Embryonic facial prominence (tissue), 1 donor: ENCODE data around the gene FGB.
"Not testable (repeated sequence)": the region's sequence is repeated elsewhere in the genome, so short reads cannot be mapped to it uniquely, and the experiment has no call there.

Experiments
- DNase-seq: peaks from one replicate; pipeline ENCODE4 v3.0.0-alpha.2; 2016; ENCODE audit errors: extremely low spot score

FGB gene

GRCh38 chr4:154597281-154597680, 34.5 kb downstream of the FGB start:
- DNase-seq, result not testable (repeated sequence)

- no peak for DNase-seq
Measured at GRCh38 chr4:154597798-154598774, 35.3 kb downstream of the FGB start.

GRCh38 chr4:154602404-154603020, 39.7 kb downstream of the FGB start:
- DNase-seq, result no peak

DNA sequence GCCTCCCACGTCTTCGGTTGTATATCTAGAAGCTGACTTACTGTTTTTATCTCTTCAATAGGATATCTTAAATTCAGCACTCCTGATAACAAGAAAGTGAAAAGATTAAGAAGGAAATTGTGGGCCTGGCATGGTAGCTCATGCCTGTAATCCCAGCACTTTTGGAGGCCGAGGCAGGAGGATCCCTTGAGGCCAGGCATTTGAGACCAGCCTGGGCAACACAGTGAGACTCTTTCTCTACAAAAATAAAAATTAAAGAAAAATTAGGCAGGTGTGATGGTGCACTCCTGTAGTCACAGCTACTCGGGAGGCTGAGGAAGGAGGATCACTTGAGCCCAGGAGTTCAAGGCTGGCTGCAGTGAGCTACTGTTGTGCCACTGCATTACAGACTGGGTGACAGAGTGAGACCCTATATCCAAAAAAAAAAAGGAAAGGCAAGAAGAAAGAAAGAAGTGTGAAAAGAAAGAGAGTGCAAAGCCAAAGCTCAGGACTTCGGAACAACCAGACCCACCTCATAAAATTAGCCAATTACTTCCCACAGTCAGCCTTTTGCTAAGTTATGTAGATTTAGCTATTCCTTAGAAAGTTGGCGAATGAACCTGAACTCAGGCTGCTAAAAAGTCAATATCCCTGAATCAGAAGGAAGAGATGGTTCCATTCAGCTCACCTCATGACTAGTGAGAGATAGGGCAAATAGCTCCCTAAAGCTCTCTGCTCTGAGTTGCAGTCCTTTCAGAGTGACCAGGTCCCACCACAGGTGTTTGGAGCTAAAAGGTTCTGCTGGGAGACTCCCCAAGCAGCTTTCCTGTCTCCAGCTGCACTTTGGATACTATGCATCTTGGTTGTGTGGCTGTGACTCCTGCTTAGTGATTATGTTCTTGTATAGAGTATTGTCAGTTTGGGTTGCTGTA, 40.5 kb downstream of the FGB start:
- no peak for DNase-seq

- DNase-seq, result no peak
Measured at GRCh38 chr4:154604696-154605200, 41.9 kb downstream of the FGB start.

DNA sequence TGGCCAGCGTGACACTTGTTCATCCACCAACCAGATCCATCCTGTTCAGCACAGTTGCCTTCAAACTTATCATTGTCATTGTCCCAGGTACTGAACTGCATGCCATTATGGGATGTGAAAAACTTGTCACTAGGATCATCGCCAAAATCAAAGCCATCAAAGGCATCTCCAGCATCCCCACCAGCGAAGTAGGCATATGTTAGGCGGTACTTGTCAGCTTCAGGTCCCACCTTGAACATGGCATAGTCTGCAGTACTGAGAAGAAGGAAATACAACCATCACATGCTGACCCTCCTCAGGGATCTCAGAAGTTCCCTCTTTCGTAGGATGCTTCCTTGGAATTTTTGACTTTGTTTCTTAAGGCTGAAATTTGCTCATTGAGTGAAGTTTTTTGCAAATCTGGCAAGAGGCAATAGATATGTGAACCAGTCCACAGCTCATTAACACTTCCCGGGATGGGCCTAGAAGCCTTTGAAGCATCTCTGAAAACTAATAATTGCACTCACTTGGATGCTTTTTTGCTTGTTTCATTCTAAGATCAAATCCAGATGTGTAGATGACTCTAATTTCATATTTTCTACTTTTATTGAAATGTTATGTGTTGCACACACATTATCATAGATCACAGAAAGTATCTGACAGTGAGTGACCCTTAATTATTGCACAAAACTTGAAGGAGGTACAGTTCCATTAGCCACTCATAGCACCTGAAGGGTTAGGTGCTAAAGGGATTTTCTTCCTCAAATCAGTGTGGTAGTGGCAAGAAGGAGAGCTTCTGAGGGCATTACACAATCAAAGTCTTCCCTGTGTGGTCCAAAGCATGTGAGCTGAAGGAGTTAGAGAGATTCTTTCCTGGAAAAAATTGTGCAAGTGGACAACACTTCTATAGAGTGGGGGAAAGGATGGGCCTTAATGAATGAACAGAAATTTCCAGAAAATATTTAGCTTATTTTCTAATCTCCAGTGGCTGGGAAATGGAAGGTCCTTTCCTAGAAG, 44.2 kb downstream of the FGB start:
- DNase-seq, result no peak

GRCh38 chr4:154608361-154609252, 45.8 kb downstream of the FGB start:
- no peak for DNase-seq

DNA sequence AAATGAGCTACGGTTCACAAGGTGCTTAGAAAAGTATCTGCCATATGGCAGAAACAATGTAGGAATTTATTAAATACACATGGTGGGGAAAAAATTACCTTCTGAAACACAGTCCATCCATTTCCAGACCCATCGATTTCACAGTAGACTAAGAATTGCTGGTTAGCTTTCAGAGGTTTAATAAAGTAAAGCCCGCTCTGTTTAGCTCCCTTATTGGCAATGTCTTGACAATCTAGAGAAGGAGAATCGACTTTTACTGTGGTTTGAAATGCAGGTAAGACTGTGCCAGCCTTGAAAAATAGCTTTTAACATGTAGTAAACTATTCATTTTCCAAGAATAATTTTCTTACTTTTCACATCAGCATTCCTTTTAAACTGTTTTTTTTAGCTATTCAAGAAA, 46.7 kb downstream of the FGB start:
- no peak for DNase-seq

GRCh38 chr4:154610582-154610981, 47.8 kb downstream of the FGB start:
- no peak for DNase-seq

GRCh38 chr4:154611833-154612232, 49.0 kb downstream of the FGB start:
- no peak for DNase-seq

DNA sequence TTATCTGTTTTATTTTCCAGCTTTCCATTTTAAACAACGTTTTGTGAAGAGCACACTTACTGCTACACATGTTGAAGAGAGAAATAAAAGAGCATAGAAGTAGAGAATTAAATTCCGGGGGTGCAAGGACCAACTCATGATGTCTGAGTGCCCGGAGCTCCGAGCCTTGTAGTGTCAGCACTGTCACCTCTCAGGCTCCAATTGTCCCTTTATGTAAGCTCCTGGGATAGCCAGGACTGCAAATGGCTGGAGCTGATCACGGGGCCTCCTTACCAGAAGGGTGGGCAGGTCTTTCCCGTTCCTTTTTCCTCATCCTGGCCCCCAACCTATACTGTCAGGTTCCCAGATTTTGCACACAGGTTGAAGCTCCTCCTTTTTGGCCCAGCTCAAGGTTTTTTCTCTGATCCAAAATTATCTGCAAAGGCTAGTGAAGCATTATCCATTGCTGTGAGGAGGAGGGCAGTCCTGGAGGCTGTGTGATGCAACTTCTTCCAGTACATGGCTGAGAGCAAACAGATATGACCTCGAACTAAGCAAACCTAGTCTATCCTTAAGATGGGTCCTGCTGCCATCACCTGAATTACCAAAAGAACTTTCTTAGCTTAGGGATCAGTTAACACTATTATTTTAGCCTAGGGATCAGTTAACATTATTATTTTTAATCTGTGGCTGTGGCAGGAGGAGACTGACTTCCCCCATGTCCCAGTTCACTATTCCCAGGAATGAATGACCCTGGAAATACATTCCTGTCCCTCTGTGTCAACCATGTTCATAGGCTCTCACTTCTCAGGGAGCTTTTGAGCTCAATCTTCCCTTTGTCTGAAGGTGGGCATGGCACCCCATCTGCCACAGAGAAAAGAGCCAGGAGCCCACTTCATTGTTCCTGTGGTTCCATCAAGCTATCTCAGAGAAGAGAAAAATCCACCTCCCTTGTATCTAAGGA, 49.9 kb downstream of the FGB start, which contains the start of gene FGG:
Gene FGG, minus strand, starts transcription at position 185 of the 943 bp plus-strand sequence. Its CDS starts 47 bp downstream, at position 138.
- no peak for DNase-seq

GRCh38 chr4:154614306-154614705, 51.5 kb downstream of the FGB start:
- DNase-seq, result no peak

- no peak for DNase-seq
Measured at GRCh38 chr4:154615211-154615610, 52.4 kb downstream of the FGB start.

- DNase-seq, result no peak
Measured at GRCh38 chr4:154616287-154616686, 53.5 kb downstream of the FGB start.

DNA sequence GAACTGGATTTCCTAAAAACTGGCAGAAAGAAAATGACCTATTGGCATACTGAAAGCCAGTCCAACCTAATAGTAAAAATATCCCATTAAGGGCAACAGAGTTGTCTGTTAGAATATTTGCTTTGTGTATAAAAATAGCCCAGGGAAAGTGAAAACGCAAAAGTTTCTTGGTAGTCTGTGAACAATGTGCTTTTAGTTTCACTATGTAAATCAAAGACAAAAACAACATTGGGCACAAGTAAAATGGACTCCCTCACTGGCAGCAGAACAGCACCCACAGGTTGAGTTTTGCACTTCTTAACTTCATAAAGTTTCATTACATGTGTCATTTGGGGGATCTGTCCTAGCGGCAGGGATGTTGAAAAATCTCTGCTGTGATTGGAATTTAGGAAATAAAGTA, 53.9 kb downstream of the FGB start:
- no peak for DNase-seq

- no peak for DNase-seq
Measured at GRCh38 chr4:154617820-154618317, 55.1 kb downstream of the FGB start.

- peak; percentile 12 for DNase-seq
Measured at GRCh38 chr4:154618708-154619315, 56.0 kb downstream of the FGB start.

DNA sequence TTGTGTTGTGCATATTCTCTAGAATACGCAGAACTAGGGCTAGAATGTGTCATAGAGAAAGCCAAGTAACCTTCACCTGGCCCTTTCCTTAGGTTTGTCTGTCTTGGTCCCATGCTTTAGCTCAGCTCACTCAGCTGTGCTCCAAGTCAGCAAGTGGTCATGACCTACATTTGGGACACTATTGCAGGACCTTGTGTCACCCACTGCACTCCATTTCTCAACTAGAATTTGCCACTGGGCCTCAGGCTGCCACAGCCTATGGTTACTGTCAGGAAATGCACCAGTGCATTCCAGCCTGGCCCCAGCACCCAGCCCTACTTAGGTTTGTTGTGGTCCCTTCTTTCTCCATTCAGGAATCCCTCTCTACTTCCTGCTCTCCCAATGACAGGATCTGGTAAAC, 57.3 kb downstream of the FGB start:
- DNase-seq, result no peak
